Measurements from ENCODE around the gene MORN1.

MORN1 gene

DNA sequence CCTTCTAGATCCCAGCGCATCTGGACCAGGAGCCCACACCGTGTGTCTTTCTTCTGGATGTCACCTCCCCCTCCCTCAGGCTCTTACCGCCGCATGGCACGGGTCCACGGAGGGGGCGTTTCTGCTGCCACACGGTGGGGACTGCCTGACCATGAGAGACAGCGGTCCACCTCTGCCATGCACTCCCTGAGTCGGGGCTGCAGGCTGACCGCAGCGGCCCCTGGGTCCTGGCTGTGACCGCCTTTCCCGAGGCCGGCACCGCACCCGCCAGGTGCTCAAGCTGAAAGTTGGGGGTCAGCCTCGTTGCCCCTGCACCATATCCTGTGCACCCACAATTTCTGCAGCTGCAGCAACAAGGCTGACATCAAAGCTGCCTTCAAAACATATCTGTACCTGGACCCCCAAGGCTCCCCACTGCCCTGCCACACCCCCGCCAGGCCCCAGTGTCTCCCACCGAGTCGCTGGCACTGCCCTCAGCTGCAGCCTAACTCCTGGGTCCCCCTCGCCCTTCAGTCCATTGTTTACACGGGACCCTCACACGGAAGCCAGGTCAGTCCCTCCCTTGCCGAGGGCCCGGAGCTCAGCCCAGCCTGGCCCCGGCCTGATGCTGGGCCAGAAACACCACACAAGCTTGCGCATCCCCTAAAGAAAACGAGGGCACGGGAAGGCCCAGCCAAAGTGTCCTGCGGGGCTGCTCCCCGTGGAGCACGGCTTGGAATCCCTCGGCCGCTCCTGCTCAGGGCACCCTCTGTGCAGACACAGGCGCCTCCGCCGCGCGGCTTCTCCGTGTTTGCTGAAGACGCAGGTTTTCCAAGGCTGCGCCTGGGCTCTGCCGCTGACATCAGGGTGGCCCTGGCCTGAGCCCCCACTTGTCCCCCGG lies 51.9 kb downstream of the MORN1 start:
- Histone ChIP-seq H3K27me3 (ENCODE audit: control insufficient read depth in 1 of 2, insufficient read depth in 1 of 2, low read length in 2 of 2) (peaks cover 0 to 7% of the 10 kb centered on the region in 2 experiments), H2AK5ac (ENCODE audit: low read length, severe bottlenecking) (no peak overlapping the region), H3K4me3 (ENCODE audit: insufficient read depth in 1 of 2, low read depth in 1 of 2, low read length in 2 of 2) (no peak overlapping the region), H3K36me3 (ENCODE audit: control insufficient read depth in 1 of 2, insufficient read depth in 2 of 2, low read depth in 1 of 2, low read length in 2 of 2) (no peaks in the 10 kb centered on the region), H3K14ac (ENCODE audit: low read length in 2 of 2) (no peak overlapping the region), H2BK5ac (ENCODE audit: low read depth, low read length, poor library complexity, severe bottlenecking) (no peak overlapping the region), H3K79me1 (replicated peaks; ENCODE audit: low read length, poor library complexity, severe bottlenecking) (no peaks in the 10 kb centered on the region), H4K8ac (ENCODE audit: low read length) (no peak overlapping the region), H3K9me3 (ENCODE audit: control insufficient read depth, low read length) (no peaks in the 10 kb centered on the region), H3K4me1 (ENCODE audit: control insufficient read depth, insufficient read depth, low read depth, low read length) (peaks cover 9% of the 10 kb centered on the region), H2BK15ac (ENCODE audit: low read depth, poor library complexity, severe bottlenecking) (no peak overlapping the region), H3K27ac (ENCODE audit: low read length, poor library complexity, severe bottlenecking) (no peak overlapping the region), H2AFZ (ENCODE audit: low read depth, low read length) (no peak overlapping the region), H3K9ac (ENCODE audit: low read length) (no peak overlapping the region), H4K91ac (ENCODE audit: low read length) (no peak overlapping the region), H3K23ac (ENCODE audit: low read length in 2 of 2) (no peak overlapping the region), H3K4ac (ENCODE audit: low read depth in 1 of 2, low read length in 2 of 2) (no peak overlapping the region), H2BK12ac (ENCODE audit: low read length in 2 of 2) (no peak overlapping the region), H2BK120ac (ENCODE audit: low read depth, low read length) (no peak overlapping the region), H3K18ac (ENCODE audit: low read depth in 1 of 2, low read length in 2 of 2) (no peak overlapping the region), H3K4me2 (ENCODE audit: low read length, poor library complexity, severe bottlenecking) (no peak overlapping the region)
- 89% methylated on average over 45 of the region's 45 CpGs for WGBS
- no peak for DNase-seq

- no peak overlapping the region for H3K4me2 ChIP-seq (ENCODE audit: low read length, poor library complexity, severe bottlenecking)
- H3K4me3 ChIP-seq (ENCODE audit: insufficient read depth in 1 of 2, low read depth in 1 of 2, low read length in 2 of 2): no peak overlapping the region
- H2AK5ac ChIP-seq (ENCODE audit: low read length, severe bottlenecking): no peak overlapping the region
- H3K9me3 ChIP-seq (ENCODE audit: control insufficient read depth, low read length): no peaks in the 10 kb centered on the region
- no peak overlapping the region for H4K91ac ChIP-seq (ENCODE audit: low read length)
- H3K9ac ChIP-seq (ENCODE audit: low read length): no peak overlapping the region
- no peak overlapping the region for H3K23ac ChIP-seq (ENCODE audit: low read length in 2 of 2)
- H3K79me1 ChIP-seq (replicated peaks; ENCODE audit: low read length, poor library complexity, severe bottlenecking): no peaks in the 10 kb centered on the region
- WGBS: 92% methylated on average over 6 of the region's 10 CpGs
- H3K27me3 ChIP-seq (ENCODE audit: control insufficient read depth in 1 of 2, insufficient read depth in 1 of 2, low read length in 2 of 2): peaks cover 0 to 7% of the 10 kb centered on the region in 2 experiments
- DNase-seq: no peak
- H2BK120ac ChIP-seq (ENCODE audit: low read depth, low read length): no peak overlapping the region
- no peak overlapping the region for H2BK5ac ChIP-seq (ENCODE audit: low read depth, low read length, poor library complexity, severe bottlenecking)
- H2BK12ac ChIP-seq (ENCODE audit: low read length in 2 of 2): no peak overlapping the region
- no peak overlapping the region for H3K4ac ChIP-seq (ENCODE audit: low read depth in 1 of 2, low read length in 2 of 2)
- H3K18ac ChIP-seq (ENCODE audit: low read depth in 1 of 2, low read length in 2 of 2): no peak overlapping the region
- H3K14ac ChIP-seq (ENCODE audit: low read length in 2 of 2): no peak overlapping the region
- no peak overlapping the region for H3K27ac ChIP-seq (ENCODE audit: low read length, poor library complexity, severe bottlenecking)
- peaks cover 9% of the 10 kb centered on the region for H3K4me1 ChIP-seq (ENCODE audit: control insufficient read depth, insufficient read depth, low read depth, low read length)
- no peaks in the 10 kb centered on the region for H3K36me3 ChIP-seq (ENCODE audit: control insufficient read depth in 1 of 2, insufficient read depth in 2 of 2, low read depth in 1 of 2, low read length in 2 of 2)
- H4K8ac ChIP-seq (ENCODE audit: low read length): no peak overlapping the region
- no peak overlapping the region for H2AFZ ChIP-seq (ENCODE audit: low read depth, low read length)
- H2BK15ac ChIP-seq (ENCODE audit: low read depth, poor library complexity, severe bottlenecking): no peak overlapping the region
Observed at GRCh38 chr1:2337501-2337900, 53.9 kb downstream of the MORN1 start.

DNA sequence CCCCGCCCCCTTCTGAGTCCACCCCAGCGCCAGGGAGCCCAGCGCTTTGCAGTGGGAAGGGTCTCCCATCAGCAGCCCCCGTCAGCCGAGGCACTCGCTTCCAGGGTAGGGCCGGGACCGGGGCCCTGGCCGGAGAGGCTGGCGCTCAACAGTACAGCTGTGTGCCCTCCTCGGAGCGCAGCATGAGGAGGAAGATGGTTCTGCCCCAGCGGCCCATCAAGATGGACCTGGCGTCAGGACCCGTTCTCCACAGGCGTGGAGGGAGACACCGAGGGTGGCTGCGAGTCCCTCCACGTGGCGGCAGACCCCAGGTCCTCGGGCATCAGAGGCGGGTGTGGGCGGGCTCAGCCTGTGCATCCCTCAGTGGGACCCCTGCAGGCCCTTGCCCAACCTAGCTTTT lies 54.3 kb downstream of the MORN1 start:
- H2BK120ac ChIP-seq (ENCODE audit: low read depth, low read length): no peak overlapping the region
- WGBS: 96% methylated on average over 23 of the region's 23 CpGs
- H2BK12ac ChIP-seq (ENCODE audit: low read length in 2 of 2): no peak overlapping the region
- no peak overlapping the region for H3K4ac ChIP-seq (ENCODE audit: low read depth in 1 of 2, low read length in 2 of 2)
- no peak overlapping the region for H2AK5ac ChIP-seq (ENCODE audit: low read length, severe bottlenecking)
- H3K4me2 ChIP-seq (ENCODE audit: low read length, poor library complexity, severe bottlenecking): no peak overlapping the region
- no peak overlapping the region for H3K14ac ChIP-seq (ENCODE audit: low read length in 2 of 2)
- no peak for DNase-seq
- H2BK15ac ChIP-seq (ENCODE audit: low read depth, poor library complexity, severe bottlenecking): no peak overlapping the region
- H3K79me1 ChIP-seq (replicated peaks; ENCODE audit: low read length, poor library complexity, severe bottlenecking): no peaks in the 10 kb centered on the region
- H3K4me1 ChIP-seq (ENCODE audit: control insufficient read depth, insufficient read depth, low read depth, low read length): peaks cover 9% of the 10 kb centered on the region
- H3K27me3 ChIP-seq (ENCODE audit: control insufficient read depth in 1 of 2, insufficient read depth in 1 of 2, low read length in 2 of 2): peaks cover 0 to 7% of the 10 kb centered on the region in 2 experiments
- no peak overlapping the region for H3K4me3 ChIP-seq (ENCODE audit: insufficient read depth in 1 of 2, low read depth in 1 of 2, low read length in 2 of 2)
- H3K27ac ChIP-seq (ENCODE audit: low read length, poor library complexity, severe bottlenecking): no peak overlapping the region
- no peak overlapping the region for H3K18ac ChIP-seq (ENCODE audit: low read depth in 1 of 2, low read length in 2 of 2)
- no peak overlapping the region for H3K23ac ChIP-seq (ENCODE audit: low read length in 2 of 2)
- H4K8ac ChIP-seq (ENCODE audit: low read length): no peak overlapping the region
- H2AFZ ChIP-seq (ENCODE audit: low read depth, low read length): no peak overlapping the region
- no peaks in the 10 kb centered on the region for H3K9me3 ChIP-seq (ENCODE audit: control insufficient read depth, low read length)
- H4K91ac ChIP-seq (ENCODE audit: low read length): no peak overlapping the region
- no peaks in the 10 kb centered on the region for H3K36me3 ChIP-seq (ENCODE audit: control insufficient read depth in 1 of 2, insufficient read depth in 2 of 2, low read depth in 1 of 2, low read length in 2 of 2)
- no peak overlapping the region for H2BK5ac ChIP-seq (ENCODE audit: low read depth, low read length, poor library complexity, severe bottlenecking)
- no peak overlapping the region for H3K9ac ChIP-seq (ENCODE audit: low read length)

DNA sequence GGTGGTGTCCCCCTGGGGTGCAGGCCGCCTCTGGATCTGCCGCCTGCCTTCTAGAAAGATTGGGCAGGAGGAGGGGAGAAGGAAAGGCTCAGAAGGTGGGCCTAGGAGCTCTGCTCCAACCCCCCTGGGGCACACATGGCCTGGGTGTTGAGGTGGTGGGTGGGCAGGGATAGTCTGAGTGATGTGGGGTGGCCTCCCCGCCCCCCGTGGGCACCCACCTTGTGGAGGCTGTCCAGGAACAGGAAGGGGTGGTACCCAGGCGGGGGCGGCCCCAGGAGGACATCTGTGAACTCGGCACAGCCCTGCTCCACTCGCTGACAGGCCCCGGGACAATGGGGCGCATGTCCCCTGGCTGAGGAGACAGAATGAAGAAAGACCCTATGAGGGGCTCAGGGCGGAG lies 54.9 kb downstream of the MORN1 start:
- no peak overlapping the region for H3K4me3 ChIP-seq (ENCODE audit: insufficient read depth in 1 of 2, low read depth in 1 of 2, low read length in 2 of 2)
- WGBS: 91% methylated on average over 10 of the region's 11 CpGs
- no peak overlapping the region for H3K4me2 ChIP-seq (ENCODE audit: low read length, poor library complexity, severe bottlenecking)
- H2BK12ac ChIP-seq (ENCODE audit: low read length in 2 of 2): no peak overlapping the region
- H3K27ac ChIP-seq (ENCODE audit: low read length, poor library complexity, severe bottlenecking): no peak overlapping the region
- H3K9me3 ChIP-seq (ENCODE audit: control insufficient read depth, low read length): no peaks in the 10 kb centered on the region
- no peaks in the 10 kb centered on the region for H3K79me1 ChIP-seq (replicated peaks; ENCODE audit: low read length, poor library complexity, severe bottlenecking)
- no peak overlapping the region for H4K8ac ChIP-seq (ENCODE audit: low read length)
- H3K18ac ChIP-seq (ENCODE audit: low read depth in 1 of 2, low read length in 2 of 2): no peak overlapping the region
- no peak overlapping the region for H3K14ac ChIP-seq (ENCODE audit: low read length in 2 of 2)
- H3K23ac ChIP-seq (ENCODE audit: low read length in 2 of 2): no peak overlapping the region
- H3K4me1 ChIP-seq (ENCODE audit: control insufficient read depth, insufficient read depth, low read depth, low read length): peaks cover 9% of the 10 kb centered on the region
- H3K4ac ChIP-seq (ENCODE audit: low read depth in 1 of 2, low read length in 2 of 2): no peak overlapping the region
- no peak overlapping the region for H2AK5ac ChIP-seq (ENCODE audit: low read length, severe bottlenecking)
- H2BK5ac ChIP-seq (ENCODE audit: low read depth, low read length, poor library complexity, severe bottlenecking): no peak overlapping the region
- H3K36me3 ChIP-seq (ENCODE audit: control insufficient read depth in 1 of 2, insufficient read depth in 2 of 2, low read depth in 1 of 2, low read length in 2 of 2): no peaks in the 10 kb centered on the region
- peaks cover 0 to 7% of the 10 kb centered on the region in 2 experiments for H3K27me3 ChIP-seq (ENCODE audit: control insufficient read depth in 1 of 2, insufficient read depth in 1 of 2, low read length in 2 of 2)
- no peak overlapping the region for H2AFZ ChIP-seq (ENCODE audit: low read depth, low read length)
- no peak overlapping the region for H2BK120ac ChIP-seq (ENCODE audit: low read depth, low read length)
- H2BK15ac ChIP-seq (ENCODE audit: low read depth, poor library complexity, severe bottlenecking): no peak overlapping the region
- DNase-seq: no peak
- H4K91ac ChIP-seq (ENCODE audit: low read length): no peak overlapping the region
- H3K9ac ChIP-seq (ENCODE audit: low read length): no peak overlapping the region
